ENCODE measurements around the gene BBX.
"Not testable (repeated sequence)": the region's sequence is repeated elsewhere in the genome, so short reads cannot be mapped to it uniquely, and the experiment has no call there.

The BBX gene

GRCh38 chr3:107800710-107801109 is 277.9 kb downstream of the BBX start:
- DNase-seq (ENCODE audit: low spot score), result no peak

DNA sequence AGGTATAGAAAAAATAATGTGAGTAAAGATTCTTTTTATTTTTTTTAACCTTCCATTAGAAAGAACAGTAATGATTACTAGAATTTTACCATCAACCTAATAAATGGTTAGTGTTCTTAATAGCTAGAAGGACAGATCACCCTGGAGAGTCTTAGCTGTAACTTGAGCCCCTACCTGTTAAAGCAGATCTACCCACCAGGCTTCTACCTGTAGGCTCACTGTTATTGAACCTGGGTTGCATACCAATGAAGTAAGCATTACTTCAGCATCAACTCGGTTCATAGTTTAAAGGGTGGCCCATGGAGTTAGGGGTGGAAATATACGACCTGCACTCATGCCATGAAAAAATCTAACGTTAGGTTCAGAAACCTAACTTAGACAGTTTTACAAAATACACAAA is 280.4 kb downstream of the BBX start:
- DNase-seq (ENCODE audit: low spot score), result no peak

- no peak for DNase-seq (ENCODE audit: low spot score)
Observed at GRCh38 chr3:107806021-107806420, 283.3 kb downstream of the BBX start.

DNA sequence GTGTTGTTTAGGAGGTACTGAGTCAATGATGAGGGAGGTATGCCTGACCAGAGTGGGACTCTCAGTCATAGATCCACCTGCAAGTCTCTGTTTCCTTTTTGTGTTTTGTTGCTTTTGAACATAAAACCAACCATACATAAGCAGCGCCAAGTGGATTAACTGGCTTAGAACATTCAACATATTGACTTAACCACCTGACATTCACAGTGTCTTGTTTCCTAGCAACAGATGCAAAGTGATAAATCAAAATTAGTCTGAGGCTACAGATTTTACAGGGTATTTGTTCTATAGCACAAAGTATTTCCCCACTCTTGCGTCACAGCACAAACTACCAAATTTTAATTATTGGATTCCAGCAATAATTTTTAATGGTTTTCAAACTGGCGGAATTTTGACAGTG is 283.8 kb downstream of the BBX start:
- no peak for DNase-seq (ENCODE audit: low spot score)

GRCh38 chr3:107810171-107811071 is 287.7 kb downstream of the BBX start:
- DNase-seq (ENCODE audit: low spot score), result no peak

DNA sequence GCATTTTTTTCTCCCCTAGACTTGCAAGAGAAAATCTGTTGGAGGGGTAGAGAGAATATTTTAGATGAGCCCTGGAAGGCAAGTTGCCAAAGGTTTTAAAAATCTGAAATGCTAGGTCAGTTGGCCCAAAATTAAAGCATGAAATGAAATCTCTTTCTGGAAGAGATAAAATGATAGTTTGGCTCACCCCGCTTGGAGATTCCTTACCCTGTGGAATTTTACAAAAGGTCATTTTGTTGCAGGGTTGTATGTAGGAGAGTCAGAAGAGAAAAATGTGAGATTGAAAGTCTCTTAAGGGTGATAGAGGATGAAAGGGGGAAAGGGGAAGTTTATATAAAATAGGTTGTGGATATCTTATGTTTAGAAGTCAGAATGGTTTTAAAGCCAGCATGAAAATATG is 290.3 kb downstream of the BBX start:
- DNase-seq (ENCODE audit: low spot score), result no peak

DNA sequence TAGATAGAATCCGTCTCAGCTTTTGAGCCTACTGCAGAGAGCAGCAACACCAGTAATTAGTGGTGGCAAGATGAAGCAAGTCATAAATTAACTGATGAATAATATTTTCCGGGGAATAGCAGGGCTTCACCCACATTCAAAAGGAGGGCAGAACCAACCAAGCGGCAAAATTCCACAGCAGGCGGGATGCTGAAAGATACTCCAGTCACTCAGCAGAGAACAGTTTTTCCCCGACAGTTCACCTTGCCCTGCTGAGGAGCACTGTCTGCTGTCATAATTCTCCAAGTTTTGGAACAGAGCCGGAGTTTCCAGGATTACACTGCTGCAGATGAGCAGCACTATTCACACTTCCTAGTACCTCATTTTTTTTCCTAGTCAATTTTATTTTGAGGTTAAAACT is 293.3 kb downstream of the BBX start:
- DNase-seq (ENCODE audit: low spot score), result no peak

GRCh38 chr3:107817076-107817475 is 294.3 kb downstream of the BBX start:
- no peak for DNase-seq (ENCODE audit: low spot score)

GRCh38 chr3:107818025-107818424 is 295.3 kb downstream of the BBX start:
- no peak for DNase-seq (ENCODE audit: low spot score)

- DNase-seq (ENCODE audit: low spot score), result no peak
Observed at GRCh38 chr3:107819656-107820055, 296.9 kb downstream of the BBX start.

GRCh38 chr3:107822308-107822707 is 299.5 kb downstream of the BBX start:
- no peak for DNase-seq (ENCODE audit: low spot score)

DNA sequence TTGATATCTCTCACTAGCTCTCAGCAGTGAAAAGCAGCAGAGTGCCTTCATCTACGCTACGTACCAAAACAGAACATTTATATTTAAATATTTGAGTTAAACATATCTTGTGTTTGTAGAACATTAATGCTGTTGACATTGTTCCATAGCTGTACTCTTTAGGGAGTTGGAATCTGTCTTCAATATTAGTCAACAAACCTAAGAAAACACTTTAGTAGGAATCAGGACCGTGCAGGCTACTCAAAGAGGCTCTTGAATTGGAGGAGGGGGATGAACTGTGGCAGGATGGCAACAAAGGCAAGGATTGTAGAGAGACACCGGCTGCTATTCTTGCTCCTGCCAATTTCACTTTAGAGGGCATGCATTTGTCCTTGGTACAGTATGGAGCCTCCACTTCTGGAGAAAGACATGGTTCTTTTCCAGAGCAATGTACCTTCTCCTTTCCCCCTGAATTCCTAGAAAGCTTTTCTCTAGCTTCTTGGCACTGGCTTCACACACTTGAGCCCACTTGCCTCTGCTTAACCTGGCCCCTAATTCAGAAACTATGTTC is 302.1 kb downstream of the BBX start:
- DNase-seq (ENCODE audit: low spot score), result no peak

DNA sequence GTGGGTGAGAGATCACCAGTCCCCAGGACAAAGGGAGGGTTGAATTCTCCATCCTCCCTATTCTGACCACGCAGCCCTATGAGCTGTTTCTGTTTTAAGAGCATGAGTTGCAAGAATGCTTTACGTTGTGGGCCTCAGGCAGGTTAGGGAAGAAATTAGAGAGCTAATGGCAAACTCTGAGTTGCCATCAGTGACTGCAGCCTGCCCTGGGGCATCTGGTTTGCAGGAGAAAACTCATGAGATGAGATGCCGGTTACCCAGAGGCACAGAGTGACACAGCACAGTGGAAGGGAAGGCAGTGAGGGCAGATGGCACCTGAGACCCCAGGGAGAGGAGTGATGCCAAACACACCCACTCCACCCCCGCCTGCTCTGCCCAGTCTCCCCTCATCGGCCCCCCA is 302.8 kb downstream of the BBX start:
- no peak for DNase-seq (ENCODE audit: low spot score)

- DNase-seq (ENCODE audit: low spot score), result no peak
Observed at GRCh38 chr3:107826727-107827126, 304.0 kb downstream of the BBX start.

DNA sequence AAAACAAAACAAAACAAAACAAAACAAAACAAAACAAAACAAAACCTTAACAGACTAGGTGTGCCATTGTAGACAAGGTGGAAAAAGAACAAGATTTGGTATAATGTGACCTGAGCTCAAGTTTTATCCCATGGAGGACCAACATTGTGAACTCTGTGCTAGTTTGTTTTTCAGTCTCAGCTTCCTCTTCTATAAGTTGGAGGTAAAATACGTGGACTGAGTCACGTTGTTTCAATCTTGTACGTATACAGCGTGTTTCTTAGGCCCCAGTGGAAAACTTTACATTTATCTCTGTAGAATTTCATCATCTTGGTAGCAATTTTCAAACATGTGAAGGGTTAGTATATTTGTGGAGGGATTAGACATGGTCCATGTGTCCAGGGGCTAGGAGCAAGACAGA is 306.4 kb downstream of the BBX start:
- DNase-seq (ENCODE audit: low spot score), result no peak

GRCh38 chr3:107831590-107831989 is 308.8 kb downstream of the BBX start:
- no peak for DNase-seq (ENCODE audit: low spot score)

DNA sequence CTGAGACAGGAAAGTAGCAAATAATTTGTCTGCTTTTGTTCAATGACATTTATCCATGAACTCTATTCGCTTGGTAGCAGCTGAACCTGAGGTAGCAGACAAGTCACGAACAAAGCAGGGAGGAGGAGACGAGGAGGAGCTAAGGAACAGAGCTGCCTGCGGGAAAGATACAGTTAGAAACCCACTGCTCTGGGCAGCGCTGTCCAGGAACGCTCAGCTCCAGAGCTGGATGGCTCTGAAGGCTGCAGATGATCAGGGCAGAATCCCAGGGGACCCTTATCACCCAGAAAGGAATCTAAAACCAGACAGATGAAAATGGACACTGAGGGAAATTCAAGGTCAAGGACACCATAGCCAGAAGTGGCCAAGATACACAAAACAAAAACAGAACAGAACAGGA is 310.3 kb downstream of the BBX start:
- DNase-seq (ENCODE audit: low spot score), result no peak

DNA sequence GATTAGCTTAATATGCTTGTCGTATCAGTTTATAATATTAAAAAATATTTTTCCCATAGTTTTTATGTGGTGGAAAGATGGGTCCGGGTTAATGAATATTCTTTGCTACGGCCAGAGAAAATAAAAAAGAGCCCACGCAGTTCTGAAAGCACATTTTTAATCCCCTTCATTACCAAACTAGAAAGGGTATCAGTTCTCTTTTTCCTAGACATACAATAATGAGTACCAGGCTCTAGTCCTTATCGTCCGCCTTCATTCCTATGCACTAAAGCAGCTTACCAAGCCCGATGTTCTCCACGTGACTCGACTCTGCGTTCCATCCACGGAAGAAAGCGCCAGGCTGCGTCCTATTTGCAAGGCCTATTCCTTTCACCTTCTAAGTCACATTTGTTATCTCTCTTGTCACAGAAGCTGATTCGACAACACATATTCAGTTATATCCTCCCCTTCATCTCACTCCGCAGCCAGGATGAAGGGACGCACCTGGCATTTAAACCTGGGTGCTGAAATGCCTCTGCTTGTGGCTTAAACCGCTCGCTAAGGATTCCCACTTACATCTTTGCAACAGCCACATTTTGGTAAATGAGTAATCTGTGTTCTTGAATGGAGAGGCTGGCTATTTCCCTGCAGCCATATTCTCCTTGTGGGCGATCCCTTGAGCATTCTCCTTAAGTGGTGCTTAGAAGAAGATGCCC is 311.1 kb downstream of the BBX start:
- no peak for DNase-seq (ENCODE audit: low spot score)

DNA sequence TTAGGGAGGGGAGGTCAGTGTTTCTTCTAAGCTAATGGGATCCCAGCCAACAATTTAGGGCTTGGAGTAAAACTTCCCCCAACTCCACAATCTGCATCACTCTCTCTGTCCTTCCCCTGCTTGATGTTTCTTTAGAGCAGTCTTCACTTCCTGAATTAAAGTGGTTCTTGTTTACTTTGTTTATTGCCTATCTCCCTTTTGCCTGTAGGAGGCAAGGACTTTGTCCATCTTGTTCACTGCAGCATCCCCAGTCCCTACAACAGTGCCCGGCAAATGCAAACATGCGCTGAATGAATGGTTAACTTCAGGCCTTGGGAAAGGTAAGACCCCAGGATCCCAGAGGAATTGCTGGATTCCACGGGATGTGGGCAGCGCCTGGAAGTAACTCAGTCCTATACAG is 312.2 kb downstream of the BBX start:
- not testable (repeated sequence) for DNase-seq (ENCODE audit: low spot score)

DNA sequence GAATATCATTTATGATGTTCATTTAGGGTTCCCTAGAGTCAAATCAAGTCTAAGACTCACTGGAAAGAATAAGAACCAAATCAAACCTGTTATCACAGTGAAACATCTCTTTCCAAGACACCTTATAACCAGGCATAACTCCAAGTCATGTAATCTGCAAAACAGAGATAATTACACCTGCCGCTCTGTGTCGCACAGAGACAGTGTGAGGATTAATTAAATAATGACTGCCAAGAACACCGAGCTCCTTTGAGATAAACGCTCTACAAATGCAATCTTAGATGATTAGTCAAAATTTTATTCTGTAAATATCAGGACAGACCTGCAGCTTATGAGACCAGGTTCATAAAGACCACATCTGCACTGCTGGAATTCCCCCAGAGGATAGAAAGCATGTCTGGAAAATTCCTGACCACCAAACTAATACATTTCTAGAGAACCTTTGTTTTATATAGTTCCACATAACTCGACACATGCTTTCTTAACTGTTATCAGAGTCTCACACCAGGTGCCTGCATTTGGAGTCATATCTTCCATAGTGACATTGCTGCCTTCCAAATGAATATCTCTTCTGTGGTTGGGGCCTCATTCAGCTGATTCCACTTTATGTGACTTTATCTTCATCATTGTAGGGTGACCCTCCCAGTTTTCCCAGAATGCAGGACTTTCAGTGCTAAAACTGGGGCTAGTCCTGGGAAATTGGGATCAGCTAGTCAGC is 315.3 kb downstream of the BBX start:
- no peak for DNase-seq (ENCODE audit: low spot score)

DNA sequence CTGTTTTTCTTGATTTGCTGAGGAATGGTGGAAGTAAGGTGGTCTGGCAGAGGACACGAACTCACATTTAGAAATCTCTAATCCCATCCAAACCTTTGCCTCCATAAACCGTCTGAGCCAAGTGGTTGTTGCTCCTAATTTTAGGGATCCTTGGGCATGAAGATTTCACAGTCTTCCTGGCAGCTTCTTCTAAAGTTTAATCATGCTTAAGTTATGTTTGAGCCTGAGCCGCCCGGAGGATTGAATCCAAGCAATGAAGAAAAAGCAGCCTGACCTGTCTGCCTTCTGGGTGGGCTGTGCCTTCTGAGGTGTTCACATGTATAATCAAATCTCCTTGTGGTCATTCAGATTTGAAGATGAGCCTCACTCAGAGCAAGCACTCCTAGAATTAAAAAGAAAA is 319.1 kb downstream of the BBX start:
- DNase-seq (ENCODE audit: low spot score), result no peak

DNA sequence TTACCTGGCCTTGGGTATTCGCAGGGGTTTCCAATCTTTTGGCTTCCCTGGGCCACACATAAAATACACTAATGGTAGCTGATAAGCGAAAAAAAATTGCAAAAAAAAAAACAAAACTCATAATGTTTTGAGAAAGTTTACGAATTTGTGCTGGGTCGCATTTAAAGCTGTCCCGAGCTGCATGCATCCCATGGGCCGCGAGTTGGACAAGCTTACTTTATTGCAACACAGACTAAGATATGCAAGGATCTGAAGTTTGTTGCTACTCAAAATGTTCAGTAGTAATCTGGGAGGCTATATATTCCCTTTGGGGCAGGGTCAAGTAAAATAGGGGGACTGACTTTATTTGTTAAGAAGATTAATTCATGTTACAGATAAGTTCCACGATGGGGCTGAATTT is 320.2 kb downstream of the BBX start:
- no peak for DNase-seq (ENCODE audit: low spot score)
